Activated CD8-positive, alpha-beta memory T cell treated with anti-CD3 and anti-CD28 coated beads, Interleukin-2, amount 50 U/mL, for 48 hours (primary cell): ENCODE results near the gene ZNF609.

Experiments used
- DNase-seq: peaks from one replicate; pipeline ENCODE4 v3.0.0-alpha.2; 2020

The ZNF609 gene, protein sequence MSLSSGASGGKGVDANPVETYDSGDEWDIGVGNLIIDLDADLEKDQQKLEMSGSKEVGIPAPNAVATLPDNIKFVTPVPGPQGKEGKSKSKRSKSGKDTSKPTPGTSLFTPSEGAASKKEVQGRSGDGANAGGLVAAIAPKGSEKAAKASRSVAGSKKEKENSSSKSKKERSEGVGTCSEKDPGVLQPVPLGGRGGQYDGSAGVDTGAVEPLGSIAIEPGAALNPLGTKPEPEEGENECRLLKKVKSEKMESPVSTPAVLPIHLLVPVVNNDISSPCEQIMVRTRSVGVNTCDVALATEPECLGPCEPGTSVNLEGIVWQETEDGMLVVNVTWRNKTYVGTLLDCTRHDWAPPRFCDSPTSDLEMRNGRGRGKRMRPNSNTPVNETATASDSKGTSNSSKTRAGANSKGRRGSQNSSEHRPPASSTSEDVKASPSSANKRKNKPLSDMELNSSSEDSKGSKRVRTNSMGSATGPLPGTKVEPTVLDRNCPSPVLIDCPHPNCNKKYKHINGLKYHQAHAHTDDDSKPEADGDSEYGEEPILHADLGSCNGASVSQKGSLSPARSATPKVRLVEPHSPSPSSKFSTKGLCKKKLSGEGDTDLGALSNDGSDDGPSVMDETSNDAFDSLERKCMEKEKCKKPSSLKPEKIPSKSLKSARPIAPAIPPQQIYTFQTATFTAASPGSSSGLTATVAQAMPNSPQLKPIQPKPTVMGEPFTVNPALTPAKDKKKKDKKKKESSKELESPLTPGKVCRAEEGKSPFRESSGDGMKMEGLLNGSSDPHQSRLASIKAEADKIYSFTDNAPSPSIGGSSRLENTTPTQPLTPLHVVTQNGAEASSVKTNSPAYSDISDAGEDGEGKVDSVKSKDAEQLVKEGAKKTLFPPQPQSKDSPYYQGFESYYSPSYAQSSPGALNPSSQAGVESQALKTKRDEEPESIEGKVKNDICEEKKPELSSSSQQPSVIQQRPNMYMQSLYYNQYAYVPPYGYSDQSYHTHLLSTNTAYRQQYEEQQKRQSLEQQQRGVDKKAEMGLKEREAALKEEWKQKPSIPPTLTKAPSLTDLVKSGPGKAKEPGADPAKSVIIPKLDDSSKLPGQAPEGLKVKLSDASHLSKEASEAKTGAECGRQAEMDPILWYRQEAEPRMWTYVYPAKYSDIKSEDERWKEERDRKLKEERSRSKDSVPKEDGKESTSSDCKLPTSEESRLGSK (N-terminal part only)

DNA sequence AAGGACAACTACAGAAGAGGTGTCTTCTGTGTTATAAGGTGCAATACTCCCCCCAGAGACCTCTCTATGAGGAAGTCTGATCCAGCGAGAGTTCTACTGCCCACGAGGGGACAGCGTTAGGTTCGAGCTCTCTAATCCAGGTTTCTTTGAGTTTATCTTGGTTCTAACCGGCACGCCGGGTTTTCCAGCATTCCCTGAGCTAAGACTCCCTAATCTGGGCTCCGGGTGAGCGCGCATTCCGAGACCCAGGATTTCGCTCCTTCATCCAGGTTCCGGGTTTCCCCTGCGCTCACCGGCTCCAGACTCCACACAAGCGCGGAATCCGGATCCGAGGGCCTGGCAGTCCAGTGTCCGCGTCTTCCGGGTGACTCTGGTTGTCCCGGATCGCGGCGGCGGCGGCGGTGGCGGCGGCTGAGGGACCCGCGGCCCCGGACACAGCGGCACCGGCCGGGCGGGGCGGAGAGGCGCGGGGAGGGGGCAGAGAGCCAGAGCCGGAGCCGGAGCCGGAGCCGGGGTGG is at the start of gene ZNF609:
ZNF609 (plus strand) TSS at position 373 of the 518 bp plus-strand sequence. CDS start 38,842 bp downstream, outside the sequence.
- peak; percentile 99 for DNase-seq

DNA sequence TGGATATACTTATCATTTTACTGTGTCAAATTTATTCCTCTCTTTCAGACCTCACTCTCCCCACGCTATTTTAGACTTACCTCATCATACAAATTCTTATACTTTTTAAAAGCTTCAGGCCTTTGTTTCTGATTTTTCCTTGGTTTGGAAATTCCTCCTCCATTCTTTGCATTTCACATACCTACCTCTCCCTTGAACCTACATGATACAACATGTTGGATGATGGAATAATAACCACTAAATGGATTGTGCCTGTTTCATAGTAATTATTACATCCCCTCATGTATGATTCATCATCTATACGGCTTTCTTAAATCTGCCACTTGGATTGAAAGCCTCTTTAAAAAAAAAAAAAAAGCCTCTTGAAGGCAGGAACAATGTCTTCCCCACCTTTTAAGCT is 48.2 kb upstream of the ZNF609 start:
- no peak for DNase-seq

DNA sequence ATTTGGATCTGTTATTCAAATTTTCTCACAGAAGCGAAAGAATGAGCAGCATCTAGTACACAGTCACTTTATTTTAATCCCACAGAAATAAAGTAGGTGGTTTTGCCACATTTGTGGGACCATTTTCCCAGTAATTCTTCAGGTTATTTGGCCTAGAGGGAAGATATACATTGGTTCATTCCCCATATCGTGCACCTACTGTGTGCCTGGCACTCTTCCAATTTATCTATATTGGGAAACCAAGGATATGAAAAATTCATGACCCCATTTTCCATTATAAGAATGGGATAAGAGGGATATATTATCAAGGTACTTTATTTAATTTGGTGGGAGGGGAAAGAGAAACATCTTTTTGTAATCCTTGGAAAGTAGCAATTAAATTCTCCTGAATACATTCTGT is 37.7 kb upstream of the ZNF609 start:
- DNase-seq = no peak

DNA sequence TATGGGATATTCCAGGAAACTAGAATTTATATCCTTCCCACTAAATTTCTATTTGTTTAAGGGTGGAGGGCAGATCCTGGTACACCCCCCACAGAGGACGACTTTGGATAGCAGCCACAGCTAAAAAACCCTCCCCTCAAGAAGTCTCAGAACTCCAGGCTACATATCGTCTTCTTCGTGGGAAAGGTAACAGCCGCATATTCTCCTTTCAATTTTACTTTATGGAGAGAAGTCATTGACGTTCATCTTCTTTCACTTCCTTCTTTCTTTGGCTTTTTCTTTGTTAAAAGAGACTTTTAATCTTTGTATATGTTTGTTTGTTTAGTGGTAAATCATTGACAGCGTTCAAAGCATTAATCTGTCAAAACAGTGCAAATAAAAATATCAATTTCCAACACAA is 36.4 kb upstream of the ZNF609 start:
- no peak for DNase-seq

DNA sequence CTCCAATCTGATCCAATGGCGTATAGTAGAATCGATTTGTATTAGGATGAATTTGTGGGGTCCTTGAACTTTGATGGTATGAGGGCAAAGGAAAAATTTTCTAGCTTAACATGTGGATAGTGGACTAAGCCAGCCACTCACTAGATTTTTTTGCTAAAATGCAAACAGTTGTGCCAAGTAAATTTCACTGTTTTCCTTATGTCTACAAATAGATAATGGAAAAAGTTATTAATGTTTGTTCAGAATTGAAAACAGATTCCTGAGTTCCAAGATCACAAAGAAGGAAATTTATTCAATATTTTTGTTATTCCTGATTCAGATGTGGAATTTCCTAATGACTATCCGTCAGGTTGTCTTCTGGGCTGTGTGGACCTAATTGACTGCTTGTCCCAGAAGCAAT is 35.2 kb upstream of the ZNF609 start:
- no peak for DNase-seq

DNA sequence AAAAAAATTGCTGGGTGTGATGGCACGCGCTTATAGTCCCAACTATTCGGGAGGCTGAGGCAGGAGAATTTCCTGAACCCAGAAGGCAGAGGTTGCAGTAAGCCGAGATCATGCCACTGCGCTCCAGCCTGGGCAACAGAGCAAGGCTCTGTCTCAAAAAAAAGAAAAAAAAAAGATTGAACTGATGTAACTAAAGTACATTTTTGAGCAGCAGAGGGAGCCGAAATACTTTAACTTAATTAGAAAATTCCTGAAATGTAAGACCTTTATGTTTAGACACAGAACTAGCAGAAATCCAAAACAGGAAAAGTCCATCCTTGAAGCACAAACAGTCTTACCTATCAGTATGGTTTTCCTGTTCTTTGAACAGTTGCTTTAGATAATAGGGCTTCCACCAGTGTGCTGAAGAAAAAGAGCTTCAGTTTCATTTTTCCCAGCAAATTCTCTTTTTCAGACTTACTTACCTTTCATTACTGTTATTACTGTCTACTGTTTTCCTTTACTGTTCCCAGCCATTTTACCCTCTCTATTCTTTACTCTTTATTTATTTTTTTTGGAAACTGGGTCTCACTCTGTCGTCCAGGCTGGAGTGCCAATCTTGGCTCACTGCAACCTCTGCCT is 33.4 kb upstream of the ZNF609 start:
- no peak for DNase-seq

DNA sequence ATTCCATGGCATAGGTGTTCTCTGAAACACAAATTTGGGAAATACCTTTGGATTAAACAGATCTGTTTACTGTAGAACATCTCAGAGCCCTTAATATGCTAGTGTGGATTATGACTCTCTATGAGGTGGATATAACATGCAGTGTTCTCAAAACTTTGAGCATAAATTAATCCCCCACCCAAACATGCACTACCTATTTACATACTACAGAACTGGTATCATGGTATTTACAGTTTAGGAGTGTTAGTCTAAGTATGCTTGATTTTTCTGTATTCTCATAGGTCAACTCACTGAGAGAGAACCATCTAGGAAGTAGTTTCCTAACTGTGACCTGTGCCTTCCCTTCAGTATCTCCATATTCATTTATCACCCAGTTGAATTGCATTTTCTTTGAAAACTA is 30.9 kb upstream of the ZNF609 start:
- DNase-seq = no peak

- DNase-seq = no peak
Measured at GRCh38 chr15:64430000-64430735, 30.2 kb upstream of the ZNF609 start.

DNA sequence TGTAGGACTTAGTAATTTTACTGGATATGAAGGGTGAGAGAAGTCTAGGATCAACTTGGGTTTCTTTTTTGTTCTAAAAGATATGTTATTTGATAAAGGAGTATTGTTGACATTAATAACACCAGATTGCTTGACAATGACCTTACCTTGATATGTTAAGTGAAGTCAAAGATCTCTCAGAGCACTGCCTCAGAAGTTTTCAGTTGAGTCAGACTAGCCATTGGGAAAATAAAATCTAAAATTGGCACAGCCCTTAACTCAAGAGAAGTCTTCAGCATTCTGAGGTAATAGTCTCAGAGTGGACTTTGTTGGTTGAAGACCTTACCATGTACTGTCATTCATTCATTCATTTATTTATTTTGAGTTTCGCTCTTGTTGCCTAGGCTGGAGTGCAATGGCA is 22.4 kb upstream of the ZNF609 start:
- no peak for DNase-seq

DNA sequence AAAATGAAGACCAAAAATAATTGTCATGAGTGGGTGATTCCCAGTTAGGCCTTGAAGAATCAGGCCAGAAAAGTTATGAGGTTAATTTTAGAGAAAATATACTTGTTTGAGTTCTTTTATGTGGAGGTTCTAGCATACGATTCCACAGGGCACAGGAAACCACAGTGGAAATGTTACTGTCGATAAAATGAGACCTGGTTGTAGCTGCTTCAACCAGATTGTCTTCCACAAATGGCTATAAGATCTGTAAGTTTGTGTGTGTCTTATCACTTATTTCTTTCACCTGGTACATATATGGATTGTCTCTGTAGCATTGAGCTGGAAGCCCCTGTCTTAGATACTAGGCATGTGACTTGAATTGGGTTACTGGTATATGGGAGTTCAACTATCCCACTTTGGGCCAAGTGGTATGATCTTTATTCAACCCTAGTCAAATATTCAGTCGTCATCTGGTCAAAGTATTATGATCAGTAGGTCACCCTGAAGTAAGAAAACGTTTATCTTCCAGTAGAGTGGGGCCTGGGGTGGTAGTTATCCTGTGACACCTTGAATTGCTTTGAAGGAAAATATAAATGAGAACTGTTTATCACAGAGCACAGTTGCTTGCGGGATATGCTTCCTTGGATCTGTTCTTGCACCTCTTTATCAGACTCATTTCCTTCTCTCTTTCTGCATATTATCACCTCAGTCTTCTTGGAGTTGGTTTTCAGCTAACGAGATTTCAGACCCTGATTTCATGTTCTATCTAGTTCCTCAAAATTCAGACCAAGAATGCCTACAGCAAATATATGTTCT is 21.5 kb upstream of the ZNF609 start:
- DNase-seq = no peak

DNA sequence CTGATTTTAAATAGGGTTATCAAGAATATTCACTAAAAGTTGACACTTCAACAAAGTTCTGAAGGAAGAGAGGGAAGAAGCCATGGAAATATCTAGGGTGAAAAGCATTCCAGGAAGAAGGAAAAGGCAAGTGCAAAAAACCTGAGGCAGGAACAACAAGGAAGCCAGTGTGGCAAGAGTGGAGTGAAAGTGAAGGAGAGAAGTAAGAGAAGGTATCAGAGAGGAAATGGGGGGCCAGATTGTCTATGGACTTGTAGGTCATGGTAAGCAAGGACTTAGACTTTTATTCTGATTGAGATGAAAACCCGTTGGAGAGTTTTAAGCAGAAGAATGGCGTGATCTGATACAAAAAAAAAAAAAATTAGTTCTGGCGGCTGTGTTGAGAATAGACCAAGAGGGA is 18.5 kb upstream of the ZNF609 start:
- DNase-seq = no peak

- no peak for DNase-seq
Measured at GRCh38 chr15:64443016-64443415, 17.4 kb upstream of the ZNF609 start.

DNA sequence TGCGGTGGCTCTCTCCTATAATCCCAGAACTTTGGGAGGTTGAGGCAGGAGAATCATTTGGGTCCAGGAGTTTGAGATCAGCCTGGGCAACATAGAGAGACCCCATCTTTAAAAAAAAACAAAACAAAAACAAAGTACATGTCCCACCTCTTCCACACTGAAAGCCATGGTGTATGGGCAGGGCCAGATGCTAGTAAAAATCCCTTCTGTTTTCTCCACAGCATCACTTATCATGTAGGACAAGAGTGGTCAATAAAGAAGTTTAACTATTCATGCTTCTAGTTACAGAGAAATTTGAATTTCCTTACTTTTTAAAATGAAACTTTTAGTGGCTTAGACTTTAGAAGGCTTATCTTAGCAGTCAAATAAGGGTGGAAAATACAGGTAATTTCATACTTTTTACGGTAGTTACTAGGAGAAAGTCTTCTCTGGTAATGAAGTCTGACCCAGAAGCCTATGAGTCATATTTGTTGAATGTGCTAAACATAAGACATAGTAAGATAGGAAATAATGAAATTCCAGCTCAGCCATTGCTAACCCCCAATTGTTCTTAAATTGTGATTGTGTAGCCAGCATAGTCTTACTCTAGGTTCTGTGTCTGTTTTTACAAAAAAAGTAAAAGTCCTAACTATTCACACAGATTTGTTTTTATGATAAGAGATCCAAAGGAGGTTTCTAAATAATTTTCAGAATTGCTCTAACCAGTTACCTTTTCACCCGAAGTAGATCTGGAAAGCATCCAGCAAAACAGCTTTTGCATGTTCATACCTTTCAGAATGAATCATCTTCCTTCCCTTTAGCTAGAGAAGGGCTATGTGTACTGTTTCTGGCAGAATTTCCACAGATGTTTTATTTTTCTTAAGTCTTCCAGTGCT is 16.4 kb upstream of the ZNF609 start:
- no peak for DNase-seq

DNA sequence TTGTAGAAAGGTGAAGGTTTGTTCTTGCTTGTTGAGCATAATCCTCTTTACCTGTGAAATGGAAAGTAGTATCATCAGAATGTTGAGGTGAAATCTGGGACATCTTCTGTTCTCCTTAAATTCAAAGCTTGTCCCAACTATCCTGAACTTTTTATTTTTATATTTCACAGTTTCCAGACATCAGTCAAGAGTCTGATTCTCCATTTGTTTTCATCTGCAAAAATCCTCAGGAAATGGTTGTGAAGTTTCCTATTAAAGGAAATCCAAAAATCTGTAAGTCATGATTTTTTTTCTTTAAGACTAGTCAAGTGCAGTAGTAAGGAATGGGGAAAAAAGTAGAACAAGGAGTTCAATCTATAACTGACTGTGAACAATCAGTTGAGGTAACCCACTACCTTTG is 15.5 kb upstream of the ZNF609 start:
- DNase-seq = no peak

DNA sequence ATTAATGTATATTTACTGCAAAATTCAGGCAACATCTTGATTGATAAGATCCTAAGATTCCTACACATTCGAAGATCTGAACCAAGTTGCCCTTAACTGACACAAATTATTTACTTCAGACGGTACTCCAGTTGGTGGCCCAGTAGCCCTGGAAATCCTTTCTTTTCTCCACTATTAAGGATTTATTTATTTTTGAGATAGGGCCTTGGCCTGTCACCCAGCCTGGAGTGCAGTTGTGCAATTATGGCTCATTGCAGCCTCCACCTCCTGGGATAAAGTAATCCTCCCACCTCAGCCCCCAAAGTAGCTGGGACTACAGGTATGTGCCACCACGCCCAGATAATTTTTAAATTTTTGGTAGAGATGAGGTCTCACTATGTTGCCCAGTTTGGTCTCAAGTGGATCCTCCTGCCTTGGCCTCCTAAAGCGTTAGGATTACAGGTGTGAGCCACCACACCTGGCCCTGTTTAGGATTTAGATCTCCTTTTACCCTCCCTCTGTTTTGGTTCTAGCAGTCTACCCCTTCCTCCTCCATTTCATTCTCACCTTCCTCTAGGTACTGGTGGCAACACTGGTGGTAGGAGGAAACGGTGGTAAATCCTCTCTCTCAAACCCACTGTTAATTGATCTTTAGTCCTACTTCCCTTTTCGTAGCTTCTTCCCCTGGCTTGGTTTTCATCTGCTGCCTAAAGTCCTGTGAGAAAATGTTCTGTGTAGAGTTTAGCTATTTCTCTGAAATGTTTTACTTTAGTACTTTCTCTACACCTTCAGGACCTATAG is 12.7 kb upstream of the ZNF609 start:
- DNase-seq = no peak

DNA sequence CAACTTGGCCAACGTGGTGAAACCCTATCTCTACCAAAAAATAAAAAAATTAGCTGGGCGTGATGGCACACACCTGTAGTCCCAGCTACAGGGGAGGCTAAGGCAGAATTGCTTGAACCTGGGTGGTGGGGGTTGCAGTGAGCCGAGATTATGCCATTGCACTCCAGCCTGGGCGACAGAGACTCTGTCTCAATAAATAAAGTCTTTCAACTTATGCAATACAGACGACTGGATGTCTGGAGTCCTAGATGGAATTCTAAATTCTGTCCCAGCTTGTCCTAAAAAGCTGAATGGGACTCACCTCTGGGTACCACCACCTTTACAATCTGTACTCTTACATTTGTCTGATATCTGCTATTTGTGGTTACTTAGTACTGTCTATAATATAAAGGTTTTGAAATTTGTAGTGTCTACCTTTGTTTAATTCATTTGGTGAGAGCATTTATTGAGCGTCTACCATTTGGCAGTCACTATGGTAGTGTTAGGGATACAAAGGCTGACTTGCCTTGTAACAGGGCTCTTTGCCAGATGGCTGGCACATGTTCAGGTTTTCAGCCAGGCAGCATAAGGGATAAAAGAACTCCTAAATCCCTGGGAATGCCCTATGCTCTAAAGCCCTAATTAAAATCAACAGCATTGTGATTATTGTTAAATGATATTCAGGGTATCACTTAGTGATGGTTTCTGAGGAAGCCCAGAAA is 7.2 kb upstream of the ZNF609 start:
- DNase-seq = no peak

GRCh38 chr15:64453689-64454037 is 6.7 kb upstream of the ZNF609 start:
- no peak for DNase-seq

GRCh38 chr15:64454282-64454681 is 6.1 kb upstream of the ZNF609 start:
- no peak for DNase-seq

DNA sequence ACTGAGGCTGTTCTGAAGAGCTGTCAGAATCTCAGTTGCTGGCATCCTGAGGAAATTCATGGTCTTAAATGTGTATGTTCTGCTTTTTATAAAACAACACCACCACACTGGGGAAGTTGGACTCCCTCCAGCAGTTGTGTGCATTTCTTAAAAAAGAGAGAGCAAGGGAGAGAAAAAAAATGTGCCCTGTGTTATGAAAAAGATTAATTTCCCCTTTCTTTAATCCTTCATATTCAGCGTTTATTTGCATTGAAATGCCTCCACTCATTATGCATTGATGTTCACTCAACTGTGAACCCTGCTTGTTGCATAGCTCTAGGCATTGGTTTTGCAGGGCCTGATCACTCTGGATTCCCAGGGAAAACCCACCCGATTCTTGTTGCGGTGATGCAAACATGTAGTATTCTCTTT is 4.4 kb upstream of the ZNF609 start:
- DNase-seq = no peak
